ENCODE results near the gene TMEM258.

TMEM258 gene

DNA sequence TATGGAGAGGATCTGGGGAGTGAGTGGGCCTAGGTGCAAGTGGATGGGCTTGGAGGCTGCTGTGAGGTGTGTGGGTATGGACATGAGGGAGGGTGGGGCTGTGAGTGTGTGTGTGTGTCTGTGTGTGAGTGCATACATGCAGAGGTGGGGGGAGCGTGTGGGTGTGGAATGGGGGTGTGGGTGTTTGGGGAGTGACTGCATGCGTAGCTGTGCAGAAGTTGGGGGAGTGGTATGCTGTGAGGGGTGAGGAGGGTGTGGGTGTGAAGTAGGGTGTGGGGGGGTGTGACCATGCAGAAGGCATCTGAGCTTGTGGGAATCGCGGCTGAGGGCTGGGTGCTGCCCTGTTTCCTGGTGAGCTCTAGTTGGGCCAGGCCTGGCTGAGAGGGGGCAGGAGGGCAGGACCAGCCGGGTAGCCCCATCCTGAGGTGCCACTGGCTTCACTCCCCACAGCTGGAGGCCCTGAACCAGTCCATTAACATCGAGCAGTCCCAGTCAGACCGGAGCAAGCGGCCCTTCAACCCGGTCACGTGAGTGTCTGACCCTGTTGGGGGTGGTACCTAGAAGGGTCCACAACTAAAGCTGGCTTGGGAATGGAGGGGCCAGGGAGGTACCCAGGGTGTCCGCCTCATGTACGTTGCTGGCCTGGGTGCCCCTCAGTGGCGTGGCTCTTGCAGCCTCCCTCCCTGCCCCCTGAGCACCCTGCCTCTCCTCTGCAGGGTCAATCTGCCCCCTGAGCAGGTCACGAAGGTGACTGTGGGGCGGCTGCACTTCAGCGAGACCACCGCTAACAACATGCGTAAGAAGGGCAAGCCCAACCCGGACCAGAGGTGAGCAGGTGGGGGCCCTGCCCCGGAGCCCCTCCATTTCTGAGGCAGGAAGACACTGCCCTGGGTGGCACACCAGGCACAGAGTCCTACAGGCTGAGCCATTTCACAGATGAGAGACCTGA lies 16.5 kb downstream of the TMEM258 start:
- no peak for DNase-seq (ENCODE audit: low spot score)

DNA sequence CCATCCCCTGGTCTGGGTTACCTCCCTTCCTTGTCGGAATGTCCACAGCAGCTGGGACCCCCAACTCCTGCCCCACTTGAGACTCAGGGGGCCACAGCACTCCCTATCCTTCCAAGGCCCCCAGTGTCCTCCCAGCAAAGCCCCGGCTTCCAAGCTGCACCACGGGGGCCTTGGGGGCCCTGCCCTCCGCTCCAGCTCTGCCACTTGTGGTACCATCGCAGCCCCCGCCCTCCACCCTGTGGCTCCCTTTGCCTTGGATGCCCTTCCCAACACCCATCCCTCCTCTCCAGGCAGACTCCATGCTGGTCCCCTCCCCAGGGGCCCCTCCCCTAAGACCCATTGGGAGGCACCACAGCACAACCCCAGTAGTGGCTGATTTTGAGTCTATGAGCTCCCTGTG lies 17.3 kb downstream of the TMEM258 start:
- DNase-seq (ENCODE audit: low spot score) = no peak

DNA sequence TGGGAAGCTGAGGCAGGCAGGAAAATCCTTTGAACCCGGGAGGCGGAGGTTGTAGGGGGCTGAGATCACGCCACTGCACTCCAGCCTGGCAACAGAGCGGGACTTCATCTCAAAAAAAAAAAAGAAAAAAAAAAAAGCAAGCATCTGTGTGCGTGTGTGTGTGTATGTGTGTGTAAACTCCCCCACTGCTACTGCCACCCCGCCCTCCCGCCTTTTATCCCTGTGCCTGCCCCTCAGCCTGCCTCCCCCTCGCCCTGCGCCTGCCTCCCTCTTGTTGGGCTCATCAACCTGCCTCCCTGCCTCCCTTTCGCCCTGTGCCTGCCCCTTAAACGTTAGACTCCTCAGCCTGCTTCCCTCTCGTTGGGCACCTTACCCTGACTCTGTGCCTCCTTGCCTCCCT lies 18.0 kb downstream of the TMEM258 start:
- DNase-seq (ENCODE audit: low spot score) = no peak

DNA sequence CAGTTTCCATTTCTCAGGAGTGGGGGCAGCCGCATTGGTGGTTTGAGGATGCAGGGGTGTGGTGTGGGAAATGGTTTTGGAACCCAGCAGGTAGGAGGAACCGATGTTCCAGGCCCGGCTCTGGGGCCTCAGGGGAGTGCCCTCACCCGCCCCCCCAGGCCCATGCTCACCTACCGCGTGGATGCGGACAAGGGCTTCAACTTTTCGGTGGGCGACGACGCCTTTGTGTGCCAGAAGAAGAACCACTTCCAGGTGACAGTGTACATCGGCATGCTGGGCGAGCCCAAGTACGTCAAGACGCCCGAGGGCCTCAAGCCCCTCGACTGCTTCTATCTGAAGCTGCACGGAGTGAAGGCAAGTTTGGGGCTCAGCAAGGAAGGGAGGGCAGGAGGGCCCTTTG lies 18.6 kb downstream of the TMEM258 start:
- no peak for DNase-seq (ENCODE audit: low spot score)

DNA sequence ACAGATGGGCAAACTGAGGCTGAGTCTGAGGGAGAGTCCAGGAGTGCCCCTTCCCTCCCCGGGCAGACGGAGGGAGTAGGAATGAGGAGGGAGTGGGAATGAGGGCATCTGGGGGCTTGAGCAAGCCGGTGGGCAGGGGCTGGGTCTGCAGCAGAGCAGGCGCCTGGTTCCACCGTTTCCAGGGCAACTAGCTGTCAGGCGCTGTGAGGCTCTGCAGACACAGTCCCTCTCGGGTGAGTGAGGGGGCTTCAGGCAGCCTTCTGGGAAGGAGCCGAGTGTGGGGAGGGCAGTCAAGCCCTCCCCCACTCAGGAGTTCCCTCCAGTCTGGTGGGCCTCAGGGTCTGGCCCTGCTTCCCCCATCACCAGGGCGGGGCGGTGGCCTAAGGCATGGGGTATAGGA lies 19.0 kb downstream of the TMEM258 start:
- no peak for DNase-seq (ENCODE audit: low spot score)

DNA sequence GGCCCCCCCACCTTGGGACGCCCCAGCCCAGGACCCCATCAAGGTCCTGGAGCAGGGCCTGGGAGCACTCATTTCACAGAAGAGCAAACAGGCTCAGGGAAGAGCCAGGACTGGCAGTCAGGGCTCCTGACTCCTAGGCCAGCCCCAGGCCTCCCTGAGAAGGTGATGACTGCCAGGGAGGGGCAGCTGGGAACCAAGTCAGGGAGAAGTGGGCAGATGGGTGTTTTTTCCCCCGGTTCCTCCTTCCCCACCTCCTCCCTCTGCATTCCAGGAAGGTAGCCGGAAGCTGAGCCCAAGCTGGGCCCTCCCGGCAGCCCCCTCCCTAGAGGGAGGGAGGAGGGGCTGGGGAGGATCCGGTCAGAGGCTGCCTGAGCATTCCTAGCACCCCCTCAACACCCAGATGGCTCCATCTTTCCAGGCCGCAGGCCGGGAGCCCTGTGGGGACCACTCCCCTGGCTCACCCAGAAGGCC lies 20.4 kb downstream of the TMEM258 start:
- no peak for DNase-seq (ENCODE audit: low spot score)

DNA sequence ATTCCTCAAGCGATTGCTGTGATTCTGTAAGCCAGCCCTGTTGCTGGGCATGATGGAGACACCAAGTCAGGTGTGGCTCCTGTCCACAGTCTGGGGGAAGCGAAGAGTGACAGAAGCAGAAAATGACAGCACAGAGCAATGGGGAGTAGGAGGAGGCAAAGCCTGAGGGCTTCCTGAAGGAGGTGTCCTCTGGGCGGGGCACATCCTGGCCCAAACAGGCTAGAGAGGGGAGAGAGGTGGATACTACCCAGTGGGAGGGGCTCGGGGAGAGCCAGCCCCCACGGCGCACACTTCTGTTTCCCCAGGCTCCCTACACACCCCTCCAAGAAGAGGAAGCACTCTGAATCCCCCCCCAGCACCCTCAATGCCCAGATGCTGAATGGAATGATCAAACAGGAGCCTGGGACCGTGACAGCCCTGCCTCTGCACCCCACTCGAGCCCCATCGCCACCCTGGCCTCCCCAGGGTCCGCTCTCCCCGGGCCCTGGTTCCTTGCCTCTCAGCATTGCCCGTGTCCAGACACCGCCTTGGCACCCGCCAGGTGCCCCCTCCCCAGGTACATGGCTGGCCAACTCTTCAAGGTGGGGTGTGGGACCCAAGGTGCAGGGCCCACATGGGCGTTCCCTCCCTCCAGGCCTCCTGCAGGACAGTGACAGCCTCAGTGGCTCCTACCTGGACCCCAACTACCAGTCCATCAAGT lies 21.1 kb downstream of the TMEM258 start:
- DNase-seq (ENCODE audit: low spot score) = no peak

DNA sequence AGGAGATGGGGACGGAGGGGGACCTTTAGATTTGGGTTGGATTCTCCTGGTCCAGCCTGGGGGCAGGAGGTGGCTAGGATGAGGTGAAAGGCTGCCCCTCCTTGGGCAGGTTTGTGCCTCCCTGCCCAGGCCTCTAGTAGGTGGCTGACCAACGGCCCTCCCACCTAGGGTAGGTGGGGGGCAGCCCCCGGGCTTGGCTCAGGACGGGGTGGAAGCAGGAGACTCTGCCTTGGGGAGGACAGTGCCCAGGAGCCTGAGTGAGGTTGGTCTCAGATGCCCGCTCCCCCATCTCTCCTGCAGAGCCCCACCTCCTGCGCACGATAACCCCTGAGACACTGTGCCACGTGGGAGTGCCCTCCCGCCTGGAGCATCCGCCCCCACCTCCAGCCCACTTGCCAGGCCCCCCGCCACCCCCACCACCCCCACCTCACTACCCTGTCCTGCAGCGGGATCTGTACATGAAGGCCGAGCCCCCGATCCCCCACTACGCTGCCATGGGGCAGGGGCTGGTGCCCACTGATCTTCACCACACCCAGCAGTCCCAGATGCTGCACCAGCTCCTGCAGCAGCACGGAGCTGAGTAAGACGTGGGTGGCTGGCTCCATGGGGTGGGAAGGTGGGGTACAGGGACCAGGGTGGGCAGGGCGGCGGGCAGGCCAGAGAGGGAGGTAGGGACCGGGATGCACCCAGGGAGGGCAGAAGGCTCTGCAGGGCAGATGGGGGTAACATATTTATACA lies 22.3 kb downstream of the TMEM258 start:
- DNase-seq (ENCODE audit: low spot score) = no peak

DNA sequence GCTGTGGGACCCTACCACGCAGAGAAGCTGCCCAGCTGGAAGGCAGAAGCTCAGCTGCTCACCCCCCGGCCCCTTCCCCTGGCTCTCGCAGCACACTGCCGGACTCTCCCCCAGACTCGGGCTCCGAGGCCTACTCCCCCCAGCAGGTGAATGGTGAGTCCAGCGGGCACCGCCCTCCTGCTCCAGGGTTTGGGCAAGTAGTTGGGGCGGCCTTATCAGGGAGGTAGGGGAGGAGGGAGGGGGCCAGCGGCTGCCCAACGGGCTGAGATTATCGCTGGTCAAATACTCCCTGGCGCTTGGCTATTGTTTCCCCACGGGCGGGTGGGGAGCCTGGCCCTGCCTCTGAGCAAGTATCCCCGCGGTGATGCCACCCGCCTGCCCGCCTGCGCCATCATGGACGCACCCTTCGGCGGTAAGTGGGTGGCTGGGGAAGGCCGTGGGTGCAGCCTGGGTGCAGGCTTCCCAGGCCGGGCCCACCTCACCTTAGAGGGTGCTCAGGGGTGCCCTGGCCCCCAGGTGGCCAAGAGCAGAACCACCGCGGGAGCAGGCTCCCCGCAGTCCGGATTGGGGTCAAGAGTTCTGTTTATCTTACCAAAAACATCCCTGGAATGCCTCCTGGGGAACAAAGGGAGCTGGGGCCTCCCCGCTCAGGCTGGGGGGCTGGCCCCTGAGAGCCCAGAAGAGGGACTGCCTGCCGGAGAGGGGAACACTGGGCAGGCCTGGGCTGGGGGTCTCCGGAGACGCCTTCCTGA lies 23.1 kb downstream of the TMEM258 start:
- DNase-seq (ENCODE audit: low spot score) = no peak

DNA sequence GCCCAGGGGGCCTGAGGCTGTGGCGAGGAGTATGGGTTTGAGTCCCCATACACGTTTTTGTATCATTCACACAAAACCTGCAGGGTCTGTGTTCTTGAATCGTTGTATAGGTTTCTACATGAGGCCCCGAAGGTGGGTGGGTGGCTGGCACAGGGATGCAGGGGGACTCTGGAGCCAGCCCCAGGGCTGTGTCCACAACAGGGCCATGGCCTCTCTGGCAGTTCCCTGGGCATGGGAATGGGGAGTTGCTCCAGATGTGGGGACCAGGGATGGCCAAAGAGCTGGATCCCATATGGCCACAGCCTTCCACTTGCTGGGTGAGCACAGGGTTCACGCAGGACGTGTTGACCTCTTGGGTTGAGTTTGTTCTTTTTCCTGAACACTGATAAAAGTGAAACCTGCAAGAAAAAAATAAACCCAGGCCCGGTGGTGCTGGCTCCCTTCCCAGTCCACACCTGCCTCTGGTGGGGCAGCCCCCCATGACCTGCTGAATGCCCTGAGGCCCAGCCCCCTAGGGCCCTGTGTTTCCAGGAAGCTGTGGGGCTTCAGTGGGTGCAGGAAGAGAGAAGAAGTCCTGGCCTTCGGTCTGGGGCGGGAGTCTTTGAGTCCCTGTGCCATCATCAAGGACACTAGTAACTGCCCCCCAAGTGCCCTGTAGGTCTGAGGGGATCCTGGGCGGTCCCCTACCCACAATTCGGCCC lies 23.9 kb downstream of the TMEM258 start:
- DNase-seq (ENCODE audit: low spot score) = no peak

DNA sequence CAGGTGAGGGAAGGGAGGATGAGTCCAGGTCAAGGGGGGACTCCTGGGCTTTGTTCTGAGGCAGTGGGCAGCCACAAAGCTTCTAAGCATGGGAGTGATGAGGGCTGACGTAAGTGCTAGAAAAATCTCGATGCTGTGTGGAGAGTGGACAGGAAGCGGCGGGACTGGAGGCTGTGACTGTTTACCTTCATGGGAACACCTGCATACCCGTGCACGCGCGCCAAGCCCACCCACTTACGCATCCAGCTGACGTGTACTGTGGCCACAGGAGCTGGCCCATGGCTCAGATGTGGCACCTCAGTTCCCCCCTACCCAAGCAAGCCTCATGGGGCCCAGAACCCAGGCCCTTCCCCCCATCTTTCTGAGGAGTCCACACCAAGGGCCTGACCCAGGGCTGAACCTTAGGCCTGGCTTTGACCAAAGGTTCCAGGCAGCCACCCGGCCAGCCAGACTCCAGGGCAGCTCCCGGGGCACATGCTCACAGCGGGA lies 26.0 kb downstream of the TMEM258 start:
- DNase-seq (ENCODE audit: low spot score) = no peak

DNA sequence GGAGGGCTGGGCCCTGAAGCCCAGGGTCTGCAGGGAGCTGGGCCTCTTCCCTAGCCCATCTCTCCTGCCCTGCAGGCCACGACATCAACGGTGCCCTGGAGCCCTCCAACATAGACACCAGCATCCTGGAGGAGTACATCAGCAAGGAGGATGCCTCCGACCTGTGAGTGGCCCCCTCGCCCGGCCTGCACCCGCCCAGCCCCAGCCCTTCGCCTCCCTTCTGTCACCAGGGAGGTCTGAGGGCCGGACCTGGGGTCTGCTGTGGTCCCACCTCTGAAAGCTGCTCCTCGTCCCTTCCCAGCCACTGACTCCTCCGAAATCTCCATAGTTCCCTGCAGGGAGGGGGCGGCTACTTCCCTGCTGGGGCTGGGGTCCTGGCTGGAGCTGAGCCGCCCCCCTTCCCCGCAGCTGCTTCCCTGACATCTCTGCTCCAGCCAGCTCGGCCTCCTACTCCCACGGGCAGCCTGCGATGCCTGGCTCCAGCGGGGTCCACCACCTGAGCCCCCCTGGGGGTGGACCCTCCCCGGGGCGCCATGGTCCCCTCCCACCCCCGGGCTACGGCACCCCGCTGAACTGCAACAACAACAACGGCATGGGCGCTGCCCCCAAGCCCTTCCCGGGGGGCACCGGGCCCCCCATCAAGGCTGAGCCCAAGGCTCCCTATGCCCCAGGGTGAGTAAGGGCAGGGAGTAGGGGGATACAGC lies 26.7 kb downstream of the TMEM258 start:
- DNase-seq (ENCODE audit: low spot score) = no peak

DNA sequence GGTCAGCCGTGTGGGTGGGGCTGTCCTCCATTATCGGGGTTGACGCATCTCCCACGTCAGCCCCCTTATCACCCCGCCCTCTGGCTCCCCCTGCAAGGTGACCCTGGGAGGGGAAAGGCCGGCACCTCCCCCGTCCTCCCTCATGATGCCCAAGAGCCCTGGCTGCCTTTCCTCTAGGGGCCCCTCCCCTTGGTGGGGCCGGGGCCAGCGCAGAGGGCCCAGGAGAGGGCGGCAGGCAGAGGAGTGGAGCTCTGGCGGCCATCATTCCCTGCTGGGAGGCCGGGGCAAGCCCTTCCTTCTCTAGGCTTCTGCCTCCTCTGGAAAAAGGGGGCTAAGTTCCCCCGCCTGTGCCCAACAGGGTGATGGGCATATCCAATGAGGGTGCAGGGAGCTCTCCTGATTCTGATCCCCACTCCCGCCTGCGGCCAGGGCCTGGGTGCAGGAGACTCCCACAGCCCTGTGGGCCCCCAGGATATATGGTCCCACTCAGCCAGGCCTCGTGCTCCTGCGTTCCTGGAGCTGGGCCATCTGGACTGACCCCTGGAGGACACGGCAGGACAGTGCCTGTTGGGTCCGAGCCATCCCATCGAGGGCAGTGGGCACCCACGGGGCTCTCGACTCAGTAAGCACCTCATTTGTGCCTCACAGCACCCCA lies 27.7 kb downstream of the TMEM258 start:
- DNase-seq (ENCODE audit: low spot score) = no peak

DNA sequence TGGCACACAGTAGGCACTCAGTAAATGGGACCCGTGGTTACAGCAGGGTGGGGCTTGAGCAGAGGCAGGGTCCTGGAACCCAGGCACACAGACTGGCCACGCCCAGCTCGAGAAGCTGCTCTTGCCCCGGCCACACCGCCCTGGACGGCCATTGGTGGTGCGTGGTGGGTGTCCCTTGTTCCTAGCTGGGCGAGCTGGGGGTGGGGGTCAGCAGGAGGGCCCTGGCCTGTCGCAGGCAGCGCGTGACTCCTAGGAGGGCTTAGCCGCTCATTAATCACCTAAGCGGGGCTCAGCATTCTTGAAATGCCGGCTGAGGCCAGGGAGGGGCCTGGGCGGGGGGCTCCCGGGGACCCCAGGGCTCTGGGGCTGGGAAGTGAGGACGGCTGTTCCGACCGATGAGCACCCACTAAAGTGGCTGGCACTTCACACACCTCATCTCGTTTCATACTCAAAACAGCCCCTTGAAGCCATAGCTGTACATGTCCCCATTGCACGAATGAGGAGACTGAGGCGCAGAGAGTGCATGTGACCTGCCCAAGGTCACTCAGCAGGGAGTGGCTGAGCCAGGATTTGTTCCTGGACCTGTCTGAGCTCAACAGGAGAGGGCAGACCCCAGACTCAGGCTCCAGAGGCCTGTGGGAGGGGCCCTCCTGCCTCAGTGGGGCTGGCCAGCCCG lies 28.3 kb downstream of the TMEM258 start:
- no peak for DNase-seq (ENCODE audit: low spot score)

DNA sequence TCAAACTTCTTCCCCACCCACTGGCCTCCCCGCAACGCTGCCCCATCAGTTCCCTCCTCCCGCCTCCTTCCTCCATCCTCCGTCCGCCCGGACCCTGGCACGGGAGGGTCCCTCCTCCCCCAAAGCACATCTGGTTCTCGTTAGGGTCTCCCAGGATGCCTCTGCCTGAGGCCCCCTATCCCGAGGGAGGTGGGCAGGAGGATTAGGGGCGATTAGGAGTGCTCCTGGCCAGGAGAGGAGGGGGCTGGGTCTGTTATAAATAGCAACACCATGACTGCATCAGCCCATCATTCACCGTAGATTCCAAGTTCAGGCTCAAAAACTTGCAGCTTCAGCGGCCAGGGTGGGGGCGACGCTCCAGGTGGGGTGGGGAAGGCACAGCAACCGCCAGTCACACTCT lies 29.6 kb downstream of the TMEM258 start:
- DNase-seq (ENCODE audit: low spot score) = no peak

DNA sequence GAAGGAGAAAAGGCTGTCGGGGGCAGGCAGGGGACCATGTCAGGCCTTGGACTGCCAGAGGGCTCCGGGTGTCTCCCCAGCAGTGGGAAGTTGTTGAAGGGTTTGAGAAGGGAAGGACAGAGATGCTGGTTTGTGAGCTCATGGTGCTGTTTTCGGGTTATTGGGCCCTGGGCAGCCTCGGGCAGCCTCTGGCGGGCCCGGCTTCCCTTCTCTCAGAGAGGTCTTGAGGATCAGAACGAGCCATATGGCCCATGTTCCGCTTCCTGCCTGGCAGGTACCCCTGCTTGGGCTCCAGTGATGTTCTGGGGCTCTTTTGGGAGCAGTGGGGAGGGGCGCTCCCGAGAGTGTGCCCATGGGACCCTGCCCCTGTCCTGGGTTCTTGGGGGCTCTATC lies 30.2 kb downstream of the TMEM258 start:
- DNase-seq (ENCODE audit: low spot score) = no peak

DNA sequence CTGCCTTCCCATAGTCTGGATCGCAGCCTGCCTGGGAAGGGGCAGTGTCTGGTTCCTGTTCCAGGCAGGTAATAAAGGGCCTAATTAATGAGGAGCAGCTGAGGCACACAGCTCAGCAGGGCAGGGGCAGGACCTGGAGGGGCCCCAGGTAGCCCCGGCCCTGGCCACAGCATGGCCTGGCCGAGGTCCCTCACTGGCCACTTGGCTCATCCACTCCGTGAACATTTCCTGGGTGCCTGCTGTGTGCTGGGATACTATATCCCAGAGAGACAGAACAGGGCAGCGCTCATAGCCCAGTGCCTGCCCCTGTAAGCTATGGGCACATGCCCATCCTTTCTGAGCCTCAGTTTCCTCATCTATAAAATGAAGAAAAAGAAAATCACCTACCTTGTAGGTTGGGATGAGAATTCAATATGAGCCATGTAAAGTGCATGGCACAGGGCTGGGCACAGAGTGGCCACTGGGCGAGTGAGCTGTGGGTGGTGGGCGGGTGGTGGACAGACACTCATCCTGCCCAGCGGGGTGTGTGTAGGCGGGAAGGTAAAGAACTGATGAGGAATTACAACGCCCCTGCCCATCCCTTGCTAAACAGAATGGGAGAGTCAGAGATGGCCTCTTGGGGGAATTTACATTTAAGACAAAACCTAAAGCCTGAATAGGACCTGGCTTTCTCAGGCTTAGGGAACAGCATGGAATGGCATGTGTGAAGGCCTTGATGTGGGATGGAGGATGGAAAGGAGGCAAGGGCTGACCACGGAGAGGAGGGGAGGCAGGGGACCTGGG lies 30.8 kb downstream of the TMEM258 start:
- DNase-seq (ENCODE audit: low spot score) = no peak

DNA sequence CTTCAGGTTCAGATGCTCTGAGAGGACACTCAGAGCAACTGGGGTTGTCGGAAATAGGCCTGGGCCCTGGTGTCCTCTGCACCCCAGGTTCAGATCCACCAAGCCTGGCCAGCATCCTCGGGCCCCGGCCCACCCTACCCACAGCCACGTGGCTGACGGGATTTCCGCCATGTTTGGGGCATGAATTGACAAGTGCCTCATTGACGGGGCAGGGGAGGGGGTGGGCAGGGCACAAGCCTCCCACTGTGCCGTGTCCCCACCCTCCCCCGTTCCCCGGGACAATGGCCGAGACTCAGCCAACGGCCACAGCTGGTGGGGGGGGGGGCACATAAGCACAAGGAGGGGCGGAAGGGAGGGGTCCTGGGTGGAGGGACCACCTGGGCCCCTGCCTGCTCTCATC lies 31.5 kb downstream of the TMEM258 start:
- peak; percentile 95 for DNase-seq (ENCODE audit: low spot score)

Data from putamen (tissue), 1 donor.